ENCODE measurements around the gene METTL5.

DNA sequence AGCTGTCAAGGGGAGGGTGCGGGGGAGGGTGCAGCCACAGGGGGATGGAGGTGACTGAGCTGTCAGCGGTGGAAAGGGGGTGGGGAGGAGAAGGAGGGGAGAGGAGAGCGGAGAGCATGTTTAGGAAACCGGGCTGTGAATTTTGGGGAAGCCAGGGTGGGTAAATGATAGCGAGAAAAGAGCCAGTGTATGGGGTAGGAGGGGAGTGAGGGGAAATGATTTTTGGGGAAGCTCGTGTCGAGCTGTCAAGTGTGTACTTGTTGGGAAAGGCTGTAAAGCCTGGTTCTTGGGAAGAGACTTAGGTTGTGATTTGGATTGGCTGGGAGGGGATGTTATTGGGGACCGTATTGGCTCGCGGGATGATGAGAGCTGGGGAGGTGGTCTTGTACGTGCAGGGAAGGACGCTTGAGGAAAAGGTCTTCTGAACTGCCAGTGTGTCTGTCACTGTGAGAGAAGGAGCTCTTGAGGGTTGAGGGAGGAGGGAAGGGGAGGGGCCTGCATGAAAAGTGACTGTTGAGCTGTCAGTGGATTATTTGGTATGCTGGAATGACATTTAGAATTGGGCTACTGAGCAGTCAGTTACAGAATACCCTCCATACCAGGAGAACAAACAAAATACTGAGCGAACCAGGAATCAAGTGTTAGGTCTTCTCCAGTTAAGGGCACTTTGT is 3.6 kb upstream of the METTL5 start:
- TF ChIP-seq, protein P1, sequence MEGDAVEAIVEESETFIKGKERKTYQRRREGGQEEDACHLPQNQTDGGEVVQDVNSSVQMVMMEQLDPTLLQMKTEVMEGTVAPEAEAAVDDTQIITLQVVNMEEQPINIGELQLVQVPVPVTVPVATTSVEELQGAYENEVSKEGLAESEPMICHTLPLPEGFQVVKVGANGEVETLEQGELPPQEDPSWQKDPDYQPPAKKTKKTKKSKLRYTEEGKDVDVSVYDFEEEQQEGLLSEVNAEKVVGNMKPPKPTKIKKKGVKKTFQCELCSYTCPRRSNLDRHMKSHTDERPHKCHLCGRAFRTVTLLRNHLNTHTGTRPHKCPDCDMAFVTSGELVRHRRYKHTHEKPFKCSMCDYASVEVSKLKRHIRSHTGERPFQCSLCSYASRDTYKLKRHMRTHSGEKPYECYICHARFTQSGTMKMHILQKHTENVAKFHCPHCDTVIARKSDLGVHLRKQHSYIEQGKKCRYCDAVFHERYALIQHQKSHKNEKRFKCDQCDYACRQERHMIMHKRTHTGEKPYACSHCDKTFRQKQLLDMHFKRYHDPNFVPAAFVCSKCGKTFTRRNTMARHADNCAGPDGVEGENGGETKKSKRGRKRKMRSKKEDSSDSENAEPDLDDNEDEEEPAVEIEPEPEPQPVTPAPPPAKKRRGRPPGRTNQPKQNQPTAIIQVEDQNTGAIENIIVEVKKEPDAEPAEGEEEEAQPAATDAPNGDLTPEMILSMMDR (IDR thresholded peaks at IDR 0.05): no peak
- peak in 1 of 2 donors; percentile 68 for TF ChIP-seq POLR2A (IDR thresholded peaks at IDR 0.05)
